Hepatocyte (in vitro differentiated cells): ENCODE results near the gene MRPL3. TPM values are rescaled to one million over a fixed set of nuclear protein-coding genes. Genes with fewer than 3 reads are reported as not detected.

ENCODE experiments used
- DNase-seq: peaks from one replicate; pipeline ENCODE4 v3.0.0-alpha.2; 2016; ENCODE audit warnings: low spot score
- H2AFZ ChIP-seq: fragments of 200-600 bp; sonication (generic); 2 replicates; pipeline ENCODE4 v1.6.0; 2016; ENCODE audit warnings: antibody characterized with exemption, mild to moderate bottlenecking
- H3K27ac ChIP-seq: fragments of 200-600 bp; sonication (generic); 2 replicates; pipeline ENCODE4 v1.5.1; 2016; ENCODE audit warnings: mild to moderate bottlenecking
- H3K27me3 ChIP-seq: fragments of 200-600 bp; sonication (generic); 2 replicates; pipeline ENCODE4 v1.6.1; 2016
- H3K36me3 ChIP-seq: fragments of 200-600 bp; sonication (generic); replicated peaks from 2 replicates; pipeline ENCODE4 v1.5.1; 2016; ENCODE audit warnings: low read depth; ENCODE audit not compliant: insufficient read depth
- H3K4me1 ChIP-seq: fragments of 200-600 bp; sonication (generic); 2 replicates; pipeline ENCODE4 v1.5.1; 2016; ENCODE audit warnings: mild to moderate bottlenecking, moderate library complexity; ENCODE audit not compliant: insufficient read depth
- H3K4me2 ChIP-seq: fragments of 200-600 bp; sonication (generic); 2 replicates; pipeline ENCODE4 v1.6.0; 2016
- H3K4me3 ChIP-seq: fragments of 200-600 bp; sonication (generic); 2 replicates; pipeline ENCODE4 v1.5.1; 2016; ENCODE audit warnings: mild to moderate bottlenecking
- H3K79me2 ChIP-seq: fragments of 200-600 bp; sonication (generic); 2 replicates; pipeline ENCODE4 v1.6.0; 2017; ENCODE audit warnings: mild to moderate bottlenecking
- H3K9me2 ChIP-seq: fragments of 200-600 bp; sonication (generic); replicated peaks from 2 replicates; pipeline ENCODE4 v1.6.0; 2017; ENCODE audit warnings: mild to moderate bottlenecking; ENCODE audit not compliant: insufficient read depth
- H3K9me3 ChIP-seq: fragments of 200-600 bp; sonication (generic); 2 replicates; pipeline ENCODE4 v1.5.1; 2016; ENCODE audit warnings: low read depth, mild to moderate bottlenecking
- H4K20me1 ChIP-seq: fragments of 200-600 bp; sonication (generic); 2 replicates; pipeline ENCODE4 v1.6.0; 2016; ENCODE audit warnings: mild to moderate bottlenecking; ENCODE audit not compliant: insufficient read depth, poor library complexity, severe bottlenecking
- EZH2 ChIP-seq: fragments of 200-600 bp; sonication (generic); IDR thresholded peaks from 2 replicates; pipeline ENCODE4 v1.6.1; 2016; ENCODE audit warnings: antibody characterized with exemption, mild to moderate bottlenecking, borderline replicate concordance
- EZH2phosphoT487 ChIP-seq: fragments of 200-600 bp; sonication (generic); IDR thresholded peaks from one replicate; pipeline ENCODE4 v1.6.1; 2018; ENCODE audit warnings: antibody characterized with exemption, mild to moderate bottlenecking, low read depth, moderate library complexity; ENCODE audit not compliant: unreplicated experiment, severe bottlenecking
- WGBS: methylation state at CpG from one replicate; pipeline ENCODE4 v1.1.6; 2016; ENCODE audit warnings: low lambda C conversion rate; ENCODE audit errors: missing lambda C conversion rate; 5-methylcytosine and 5-hydroxymethylcytosine counted together
- polyA plus RNA-seq: library from polyadenylated mRNA; unstranded; fragments of >200 nt; fragmentation: Nextera tagmentation; extraction: Ambion mirVana; gene quantifications from 2 replicates; pipeline ENCODE4 v1.2.1, GENCODE V29; 2016
- total RNA-seq: library from RNA; depleted of rRNA; stranded (reverse); fragments of >200 nt; gene quantifications from 2 replicates; pipeline ENCODE4 v1.2.3, GENCODE V29; 2014
- TF ChIP-seq, protein P1 (sequence below): fragments of 200-600 bp; sonication (generic); IDR thresholded peaks from 2 replicates; pipeline ENCODE4 v1.5.1; 2016; ENCODE audit warnings: antibody characterized with exemption, mild to moderate bottlenecking; ENCODE audit not compliant: poor library complexity

MRPL3 gene
- total and polyA plus RNA-seq, 2 experiments from 2014 or later = 87.8 to 113 TPM

- Histone ChIP-seq H3K4me2 (no peak overlapping the region), H3K27ac (no peak overlapping the region), H3K4me1 (no peaks in the 10 kb centered on the region), H2AFZ (no peak overlapping the region), H3K9me3 (no peaks in the 10 kb centered on the region), H3K9me2 (no peaks in the 10 kb centered on the region), H4K20me1 (no peaks in the 10 kb centered on the region), H3K36me3 (no peaks in the 10 kb centered on the region), H3K4me3 (no peak overlapping the region), H3K79me2 (no peaks in the 10 kb centered on the region), H3K27me3 (no peaks in the 10 kb centered on the region)
- WGBS = 76% methylated on average over 4 of the region's 4 CpGs
- no peak for DNase-seq
- TF ChIP-seq, protein P1, sequence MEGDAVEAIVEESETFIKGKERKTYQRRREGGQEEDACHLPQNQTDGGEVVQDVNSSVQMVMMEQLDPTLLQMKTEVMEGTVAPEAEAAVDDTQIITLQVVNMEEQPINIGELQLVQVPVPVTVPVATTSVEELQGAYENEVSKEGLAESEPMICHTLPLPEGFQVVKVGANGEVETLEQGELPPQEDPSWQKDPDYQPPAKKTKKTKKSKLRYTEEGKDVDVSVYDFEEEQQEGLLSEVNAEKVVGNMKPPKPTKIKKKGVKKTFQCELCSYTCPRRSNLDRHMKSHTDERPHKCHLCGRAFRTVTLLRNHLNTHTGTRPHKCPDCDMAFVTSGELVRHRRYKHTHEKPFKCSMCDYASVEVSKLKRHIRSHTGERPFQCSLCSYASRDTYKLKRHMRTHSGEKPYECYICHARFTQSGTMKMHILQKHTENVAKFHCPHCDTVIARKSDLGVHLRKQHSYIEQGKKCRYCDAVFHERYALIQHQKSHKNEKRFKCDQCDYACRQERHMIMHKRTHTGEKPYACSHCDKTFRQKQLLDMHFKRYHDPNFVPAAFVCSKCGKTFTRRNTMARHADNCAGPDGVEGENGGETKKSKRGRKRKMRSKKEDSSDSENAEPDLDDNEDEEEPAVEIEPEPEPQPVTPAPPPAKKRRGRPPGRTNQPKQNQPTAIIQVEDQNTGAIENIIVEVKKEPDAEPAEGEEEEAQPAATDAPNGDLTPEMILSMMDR = no peak
- no peak for TF ChIP-seq EZH2phosphoT487
- no peak for TF ChIP-seq EZH2
Measured at GRCh38 chr3:131444180-131444579, 58.6 kb downstream of the MRPL3 start.

GRCh38 chr3:131439084-131439483 is 63.7 kb downstream of the MRPL3 start:
- DNase-seq = no peak
- no peak overlapping the region for H2AFZ ChIP-seq
- TF ChIP-seq EZH2phosphoT487 (no peak), EZH2 (no peak)
- TF ChIP-seq, protein P1 = no peak
- H3K9me2 ChIP-seq = no peaks in the 10 kb centered on the region
- no peak overlapping the region for H3K4me2 ChIP-seq
- H4K20me1 ChIP-seq = no peaks in the 10 kb centered on the region
- WGBS = 97% methylated on average over 1 of the region's 1 CpG
- no peaks in the 10 kb centered on the region for H3K36me3 ChIP-seq
- no peak overlapping the region for H3K27ac ChIP-seq
- no peaks in the 10 kb centered on the region for H3K27me3 ChIP-seq
- H3K4me3 ChIP-seq = no peak overlapping the region
- H3K9me3 ChIP-seq = no peaks in the 10 kb centered on the region
- H3K4me1 ChIP-seq = no peaks in the 10 kb centered on the region
- H3K79me2 ChIP-seq = no peaks in the 10 kb centered on the region

DNA sequence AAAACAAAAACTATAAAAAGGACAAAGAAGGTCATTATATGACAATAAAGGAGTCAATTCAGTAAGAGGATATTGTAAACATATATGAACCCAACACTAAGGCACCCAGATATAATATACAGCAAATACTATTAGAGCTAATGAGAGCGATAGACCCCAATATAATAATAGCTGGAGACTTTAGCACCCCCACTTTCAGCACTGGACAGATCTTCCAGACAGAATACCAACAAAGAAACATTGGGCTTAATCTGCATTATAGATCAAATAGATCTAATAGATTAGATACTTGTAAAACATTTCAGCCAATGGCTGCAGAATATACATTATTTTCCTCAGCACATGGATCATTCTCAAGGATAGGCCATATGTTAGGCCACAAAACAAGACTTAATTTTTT is 67.8 kb downstream of the MRPL3 start:
- H3K9me2 ChIP-seq = no peaks in the 10 kb centered on the region
- WGBS = 89% methylated on average over 1 of the region's 1 CpG
- H3K36me3 ChIP-seq = no peaks in the 10 kb centered on the region
- no peaks in the 10 kb centered on the region for H3K4me1 ChIP-seq
- no peaks in the 10 kb centered on the region for H4K20me1 ChIP-seq
- TF ChIP-seq, protein P1 = no peak
- TF ChIP-seq EZH2phosphoT487 (no peak), EZH2 (no peak)
- H3K4me2 ChIP-seq = no peak overlapping the region
- H3K9me3 ChIP-seq = no peaks in the 10 kb centered on the region
- no peaks in the 10 kb centered on the region for H3K27me3 ChIP-seq
- H2AFZ ChIP-seq = no peak overlapping the region
- H3K27ac ChIP-seq = no peak overlapping the region
- no peak overlapping the region for H3K4me3 ChIP-seq
- no peak for DNase-seq
- no peaks in the 10 kb centered on the region for H3K79me2 ChIP-seq

DNA sequence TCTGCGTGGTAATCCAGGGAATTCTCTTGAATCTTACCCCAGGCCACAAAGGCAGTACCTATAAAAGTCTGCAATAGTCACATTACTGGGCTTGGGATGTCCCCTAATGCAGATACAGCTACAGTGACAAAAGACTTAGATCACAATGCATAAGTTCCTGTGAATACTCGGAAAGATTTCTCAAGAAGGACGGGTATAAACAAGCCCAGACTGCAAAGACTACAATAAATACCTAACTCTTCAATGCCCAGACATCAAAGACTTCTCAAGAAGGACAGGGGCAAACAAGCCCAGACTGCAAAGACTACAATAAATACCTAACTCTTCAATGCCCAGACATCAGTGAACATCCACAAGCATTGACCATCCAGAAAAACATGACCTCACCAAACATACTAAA is 70.3 kb downstream of the MRPL3 start:
- no peaks in the 10 kb centered on the region for H3K79me2 ChIP-seq
- no peak overlapping the region for H2AFZ ChIP-seq
- WGBS = 69% methylated on average over 3 of the region's 3 CpGs
- H3K4me1 ChIP-seq = no peaks in the 10 kb centered on the region
- no peaks in the 10 kb centered on the region for H3K36me3 ChIP-seq
- H3K27ac ChIP-seq = no peak overlapping the region
- DNase-seq = no peak
- H3K4me3 ChIP-seq = no peak overlapping the region
- TF ChIP-seq, protein P1 = no peak
- TF ChIP-seq EZH2 = no peak
- no peak for TF ChIP-seq EZH2phosphoT487
- no peak overlapping the region for H3K4me2 ChIP-seq
- H3K9me2 ChIP-seq = no peaks in the 10 kb centered on the region
- no peaks in the 10 kb centered on the region for H3K9me3 ChIP-seq
- no peaks in the 10 kb centered on the region for H4K20me1 ChIP-seq
- H3K27me3 ChIP-seq = no peaks in the 10 kb centered on the region
